HG02973 (cell line): ENCODE measurements around the gene DDHD1.
A peak's percentile ranks its signal among the peaks of the same experiment; 100 is the strongest.
"Not testable (repeated sequence)": the region's sequence is repeated elsewhere in the genome, so short reads cannot be mapped to it uniquely, and the experiment has no call there.

Source experiments
- ATAC-seq: cut with Tn5 transposase; IDR thresholded peaks from one replicate; pipeline ENCODE4 v1.9.1; 2021; ENCODE audit warnings: moderate library complexity; ENCODE audit not compliant: unreplicated experiment

DDHD1 gene

GRCh38 chr14:53152887-53153701 lies at the start of gene DDHD1:
Gene DDHD1 (minus strand): TSS chr14:53153323. CDS start chr14:53153098, 225 bp downstream.
- ATAC-seq: peak; percentile 70

- no peak for ATAC-seq
Observed at GRCh38 chr14:53195949-53196348, 42.8 kb upstream of the DDHD1 start.

GRCh38 chr14:53193193-53193592 lies 40.1 kb upstream of the DDHD1 start:
- ATAC-seq: no peak

GRCh38 chr14:53192052-53192760 lies 39.1 kb upstream of the DDHD1 start:
- no peak for ATAC-seq

- peak; percentile 66 for ATAC-seq
Observed at GRCh38 chr14:53190938-53191337, 37.8 kb upstream of the DDHD1 start.

- ATAC-seq: no peak
Observed at GRCh38 chr14:53187921-53188463, 34.9 kb upstream of the DDHD1 start.

- ATAC-seq: no peak
Observed at GRCh38 chr14:53186532-53186931, 33.4 kb upstream of the DDHD1 start.

GRCh38 chr14:53183611-53184010 lies 30.5 kb upstream of the DDHD1 start:
- ATAC-seq: no peak

GRCh38 chr14:53183056-53183455 lies 29.9 kb upstream of the DDHD1 start:
- ATAC-seq: no peak

GRCh38 chr14:53181463-53182081 lies 28.4 kb upstream of the DDHD1 start:
- ATAC-seq: not testable (repeated sequence)

- no peak for ATAC-seq
Observed at GRCh38 chr14:53180272-53181221, 27.4 kb upstream of the DDHD1 start.

GRCh38 chr14:53179486-53180005 lies 26.4 kb upstream of the DDHD1 start:
- ATAC-seq: not testable (repeated sequence)

GRCh38 chr14:53175375-53175774 lies 22.3 kb upstream of the DDHD1 start:
- ATAC-seq: no peak

- no peak for ATAC-seq
Observed at GRCh38 chr14:53174918-53175317, 21.8 kb upstream of the DDHD1 start.

GRCh38 chr14:53168786-53169185 lies 15.7 kb upstream of the DDHD1 start:
- ATAC-seq: no peak

GRCh38 chr14:53167602-53168328 lies 14.6 kb upstream of the DDHD1 start:
- ATAC-seq: no peak

- no peak for ATAC-seq
Observed at GRCh38 chr14:53161758-53162435, 8.8 kb upstream of the DDHD1 start.

GRCh38 chr14:53156238-53156637 lies 3.1 kb upstream of the DDHD1 start:
- no peak for ATAC-seq

GRCh38 chr14:53153702-53154112 lies 584 bp upstream of the DDHD1 start:
- ATAC-seq: no peak
